Renal cortex interstitium (tissue), 11 donors: Measurements from ENCODE around the gene GP1BB. TPM values are rescaled to one million over a fixed set of nuclear protein-coding genes. Genes with fewer than 3 reads are reported as not detected.

Source experiments
- DNase-seq, 11 donors: peaks; one replicate each; pipeline ENCODE4 v3.0.0-alpha.2; 2013; ENCODE audit warnings: low read depth in 9 of 11, low spot score in 4 of 11; ENCODE audit errors: extremely low read depth in 1 of 11
- polyA plus RNA-seq, 3 donors: library from polyadenylated mRNA; unstranded; fragments of 120-200 nt; gene quantifications; one replicate each; pipeline ENCODE4 v1.2.1, GENCODE V29; 2013; ENCODE audit not compliant: insufficient read length in 3 of 3

GP1BB gene
- polyA plus RNA-seq, 3 donors, result 2.8 to 7.0 (median 4.5) TPM

GRCh38 chr22:19746726-19747125, 23.4 kb downstream of the GP1BB start:
- no peak for DNase-seq

GRCh38 chr22:19747551-19747950, 24.2 kb downstream of the GP1BB start:
- DNase-seq, result no peak

GRCh38 chr22:19748139-19748538, 24.8 kb downstream of the GP1BB start:
- no peak for DNase-seq

- DNase-seq, result no peak
These were observed 25.8 kb downstream of the GP1BB start for GRCh38 chr22:19748991-19749664.

GRCh38 chr22:19749876-19750275, 26.5 kb downstream of the GP1BB start:
- no peak for DNase-seq

- no peak for DNase-seq
These were observed 27.5 kb downstream of the GP1BB start for GRCh38 chr22:19750507-19751490.

GRCh38 chr22:19751497-19752245, 28.3 kb downstream of the GP1BB start:
- DNase-seq, result no peak

GRCh38 chr22:19753090-19753842, 29.9 kb downstream of the GP1BB start:
- no peak for DNase-seq

GRCh38 chr22:19753996-19754700, 30.8 kb downstream of the GP1BB start:
- DNase-seq, result no peak

- no peak for DNase-seq
These were observed 31.4 kb downstream of the GP1BB start for GRCh38 chr22:19754701-19755144.

- no peak for DNase-seq
These were observed 31.9 kb downstream of the GP1BB start for GRCh38 chr22:19755145-19755710.

GRCh38 chr22:19755722-19756287, 32.5 kb downstream of the GP1BB start:
- no peak for DNase-seq

- no peak for DNase-seq
These were observed 33.2 kb downstream of the GP1BB start for GRCh38 chr22:19756288-19757128.

- DNase-seq, result no peak
These were observed 34.0 kb downstream of the GP1BB start for GRCh38 chr22:19757140-19757984.

- DNase-seq, result no peak
These were observed 34.9 kb downstream of the GP1BB start for GRCh38 chr22:19757985-19758895.
